ENCODE results near the gene KLF2. TPM values are rescaled to one million over a fixed set of nuclear protein-coding genes. Genes with fewer than 3 reads are reported as not detected.

KLF2 gene
- total RNA-seq, 1 experiment from 2014 or later: 10.2 TPM

DNA sequence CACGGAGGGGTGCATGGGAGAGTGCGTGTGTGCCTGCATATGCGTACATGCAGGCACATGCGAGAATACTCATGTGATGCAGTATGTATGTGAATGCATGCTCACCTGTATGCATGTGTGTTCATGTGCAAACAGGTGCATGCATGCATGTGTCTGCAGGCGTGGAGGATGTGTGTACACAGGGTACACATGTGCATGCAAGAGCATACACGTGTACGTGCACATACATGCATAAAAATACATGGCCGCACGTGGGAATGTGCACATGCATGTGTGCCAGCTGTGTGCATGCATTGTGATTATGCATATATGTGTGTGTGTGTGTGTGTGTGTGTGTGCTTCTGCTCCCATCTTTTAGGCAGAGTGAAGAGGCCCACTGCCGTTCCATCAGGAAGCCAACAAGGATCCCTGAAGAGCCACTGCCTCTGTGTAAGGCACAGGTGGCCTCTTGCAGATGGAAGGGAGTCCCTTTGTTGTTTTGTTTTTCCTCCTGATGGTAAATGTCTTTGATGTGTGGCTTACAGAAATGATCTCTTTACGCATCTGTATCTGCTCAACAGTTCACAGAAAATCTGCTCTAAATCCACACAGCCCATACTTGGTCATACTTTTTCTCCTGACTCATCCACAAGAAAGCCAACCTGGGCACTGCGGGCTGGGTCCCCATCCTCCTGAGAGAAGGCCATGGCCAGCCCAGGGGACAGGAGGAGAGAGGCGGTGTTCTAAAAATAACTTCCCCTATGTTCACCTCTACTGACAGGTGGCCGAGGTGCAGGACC is 50.7 kb downstream of the KLF2 start:
- no peak for DNase-seq (ENCODE audit: low spot score)

GRCh38 chr19:16375936-16376185 is 51.2 kb downstream of the KLF2 start:
- DNase-seq (ENCODE audit: low spot score): no peak

DNA sequence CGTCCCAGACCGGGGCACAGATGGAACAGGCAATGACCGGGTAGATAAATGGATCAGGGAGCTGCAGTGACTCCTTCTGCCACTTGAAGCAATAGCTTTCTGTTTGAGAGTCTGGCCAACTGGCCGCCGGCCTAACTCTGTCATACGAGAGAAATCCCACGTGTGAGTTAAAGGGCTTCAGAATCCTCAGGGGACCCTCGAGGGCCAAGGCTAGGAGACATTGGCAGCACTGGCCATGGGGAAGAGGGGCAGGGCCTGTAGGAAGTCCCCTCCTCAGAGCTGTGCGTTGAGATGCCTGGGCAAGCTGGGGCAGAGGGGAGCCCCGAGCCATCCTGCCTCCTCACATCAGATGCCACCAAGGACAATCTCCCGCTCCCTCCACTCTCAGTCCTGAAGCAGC is 51.6 kb downstream of the KLF2 start:
- no peak for DNase-seq (ENCODE audit: low spot score)

DNA sequence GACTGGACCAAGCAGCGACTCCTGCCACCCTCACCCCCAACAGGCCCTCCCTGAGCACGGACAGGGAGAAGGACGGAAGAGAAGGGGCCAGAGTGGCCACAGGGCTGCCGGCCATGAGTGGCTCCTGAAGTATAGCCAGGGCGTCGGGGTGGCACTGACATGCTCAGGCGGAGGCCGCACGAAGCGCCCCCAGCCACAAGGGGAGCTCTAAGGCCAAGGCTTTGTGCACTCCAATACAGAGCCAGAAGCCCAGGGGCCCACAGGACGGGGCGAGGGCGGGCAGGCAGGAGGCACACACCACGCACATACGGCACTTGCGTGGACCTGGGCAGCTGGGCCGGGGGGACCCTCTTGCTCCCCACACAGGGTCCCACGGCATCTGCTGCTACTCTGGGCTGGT is 52.0 kb downstream of the KLF2 start:
- DNase-seq (ENCODE audit: low spot score): peak; percentile 20

DNA sequence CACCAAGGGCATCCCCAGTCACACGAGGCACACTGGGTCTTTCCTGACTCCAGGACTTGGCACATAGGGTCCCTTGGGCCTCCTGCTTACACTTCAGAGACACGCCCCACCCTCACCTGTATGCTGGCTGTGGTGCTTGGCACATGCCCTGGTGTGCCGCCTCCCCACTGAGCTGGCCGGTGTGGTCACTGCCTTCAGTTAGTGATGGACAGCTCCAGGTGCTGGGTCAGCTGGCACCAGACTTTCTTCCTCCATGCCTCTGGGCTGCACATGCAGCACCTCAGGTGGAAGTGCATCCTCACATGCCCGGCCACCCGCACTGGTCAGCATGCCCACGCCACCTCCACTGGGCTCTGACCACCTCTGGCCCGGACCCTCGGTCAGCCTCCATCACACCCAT is 52.9 kb downstream of the KLF2 start:
- no peak for DNase-seq (ENCODE audit: low spot score)

Other genes with a start within 250 kb of the KLF2 start
- gene TPM4, start 248.3 kb upstream of the KLF2 start, total RNA-seq (2014; rRNA removed; shearing (Covaris generic)): 1,516 and 1,534 TPM in 2 replicates
- 60.3 and 60.8 TPM in 2 replicates for gene RAB8A, start 212.9 kb upstream of the KLF2 start, total RNA-seq (2014; rRNA removed; shearing (Covaris generic))
- gene HSH2D, start 181.1 kb upstream of the KLF2 start, total RNA-seq (2014; rRNA removed; shearing (Covaris generic)): not detected in 2 replicates
- gene CIB3, start 151.3 kb upstream of the KLF2 start, total RNA-seq (2014; rRNA removed; shearing (Covaris generic)): not detected in 2 replicates
- gene FAM32A, start 139.4 kb upstream of the KLF2 start, total RNA-seq (2014; rRNA removed; shearing (Covaris generic)): 198 and 231 TPM in 2 replicates
- gene AP1M1, start 126.9 kb upstream of the KLF2 start, total RNA-seq (2014; rRNA removed; shearing (Covaris generic)): 118 and 133 TPM in 2 replicates
- 9.4 and 12.3 TPM in 2 replicates for gene EPS15L1, start 147.1 kb downstream of the KLF2 start, total RNA-seq (2014; rRNA removed; shearing (Covaris generic))
- not detected in 2 replicates for gene CALR3, start 171.3 kb downstream of the KLF2 start, total RNA-seq (2014; rRNA removed; shearing (Covaris generic))
- gene C19orf44, start 171.6 kb downstream of the KLF2 start, total RNA-seq (2014; rRNA removed; shearing (Covaris generic)): 3.4 and 4.2 TPM in 2 replicates
- 2.9 and 3.3 TPM in 2 replicates for gene CHERP, start 217.6 kb downstream of the KLF2 start, total RNA-seq (2014; rRNA removed; shearing (Covaris generic))
- gene SLC35E1, start 247.6 kb downstream of the KLF2 start, total RNA-seq (2014; rRNA removed; shearing (Covaris generic)): 29.1 TPM in 2 replicates

All from A172 (cell line).